ENCODE measurements around the gene BUD13. TPM values are rescaled to one million over a fixed set of nuclear protein-coding genes. Genes with fewer than 3 reads are reported as not detected.

The BUD13 gene
- total and polyA plus RNA-seq, 2 donors from 2014 or later: 11.7 to 14.1 TPM

DNA sequence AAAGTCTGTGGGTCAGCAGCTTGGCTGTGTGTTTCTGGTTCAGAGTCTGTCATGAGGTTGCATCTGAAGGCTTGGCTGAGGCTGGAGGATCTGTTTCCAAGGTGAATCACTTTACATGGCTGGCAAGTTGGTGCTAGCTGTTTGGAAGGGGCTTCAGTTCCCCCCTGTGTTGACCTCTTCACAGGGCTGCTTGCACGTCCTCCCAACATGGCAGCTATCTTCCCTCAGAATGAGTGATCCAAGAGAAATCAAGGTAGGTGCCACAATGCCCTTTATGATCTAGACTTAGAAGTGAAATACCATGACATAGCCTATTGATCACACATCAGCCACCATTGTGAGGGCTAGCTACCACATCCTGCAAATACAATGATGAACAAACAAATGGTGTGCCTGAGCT is 40.4 kb upstream of the BUD13 start:
- Histone ChIP-seq H3K4me1 (ENCODE audit: control insufficient read depth in 2 of 3, insufficient read depth in 2 of 3, low read depth in 1 of 3, low read length in 3 of 3) (no peaks in the 10 kb centered on the region), H3K36me3 (ENCODE audit: control insufficient read depth in 2 of 3, insufficient read depth in 3 of 3, low read length in 3 of 3) (no peaks in the 10 kb centered on the region), H3K27ac (ENCODE audit: low read depth in 2 of 2, low read length in 2 of 2) (no peak overlapping the region), H3K9ac (ENCODE audit: low read length in 3 of 3) (no peak overlapping the region), H3K9me3 (ENCODE audit: control insufficient read depth in 2 of 3, insufficient read depth in 1 of 3, low read length in 3 of 3) (no peaks in the 10 kb centered on the region), H3K4me3 (ENCODE audit: low read length in 3 of 3) (no peak overlapping the region), H3K27me3 (ENCODE audit: control insufficient read depth, insufficient read depth, low read length) (no peaks in the 10 kb centered on the region)
- FAIRE-seq: no peak
- intact Hi-C loops (cut with DNase I): no loop called here
- no peak for DNase-seq
- TF ChIP-seq, protein P1, sequence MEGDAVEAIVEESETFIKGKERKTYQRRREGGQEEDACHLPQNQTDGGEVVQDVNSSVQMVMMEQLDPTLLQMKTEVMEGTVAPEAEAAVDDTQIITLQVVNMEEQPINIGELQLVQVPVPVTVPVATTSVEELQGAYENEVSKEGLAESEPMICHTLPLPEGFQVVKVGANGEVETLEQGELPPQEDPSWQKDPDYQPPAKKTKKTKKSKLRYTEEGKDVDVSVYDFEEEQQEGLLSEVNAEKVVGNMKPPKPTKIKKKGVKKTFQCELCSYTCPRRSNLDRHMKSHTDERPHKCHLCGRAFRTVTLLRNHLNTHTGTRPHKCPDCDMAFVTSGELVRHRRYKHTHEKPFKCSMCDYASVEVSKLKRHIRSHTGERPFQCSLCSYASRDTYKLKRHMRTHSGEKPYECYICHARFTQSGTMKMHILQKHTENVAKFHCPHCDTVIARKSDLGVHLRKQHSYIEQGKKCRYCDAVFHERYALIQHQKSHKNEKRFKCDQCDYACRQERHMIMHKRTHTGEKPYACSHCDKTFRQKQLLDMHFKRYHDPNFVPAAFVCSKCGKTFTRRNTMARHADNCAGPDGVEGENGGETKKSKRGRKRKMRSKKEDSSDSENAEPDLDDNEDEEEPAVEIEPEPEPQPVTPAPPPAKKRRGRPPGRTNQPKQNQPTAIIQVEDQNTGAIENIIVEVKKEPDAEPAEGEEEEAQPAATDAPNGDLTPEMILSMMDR (IDR thresholded peaks at IDR 0.05; ENCODE audit: borderline replicate concordance, extremely low read depth, insufficient read depth): no peak

DNA sequence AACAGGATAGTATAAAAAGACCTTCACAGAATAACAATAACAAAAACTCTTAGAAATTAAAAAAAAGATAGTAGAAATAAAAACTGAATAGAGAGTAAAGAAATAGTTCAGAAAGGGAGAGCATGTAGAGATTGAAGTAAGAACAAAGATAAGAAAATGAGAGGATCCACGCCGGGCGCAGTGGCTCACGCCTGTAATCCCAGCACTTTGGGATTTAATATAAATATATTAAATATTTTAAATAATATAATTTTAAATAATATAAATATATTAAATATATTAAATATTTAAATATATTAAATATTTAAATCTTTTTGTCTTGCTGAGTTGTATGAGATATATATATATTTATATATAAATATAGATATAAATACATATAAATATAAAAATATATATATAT is 39.3 kb upstream of the BUD13 start:
- TF ChIP-seq, protein P1 (IDR thresholded peaks at IDR 0.05; ENCODE audit: borderline replicate concordance, extremely low read depth, insufficient read depth): no peak
- Histone ChIP-seq H3K27me3 (ENCODE audit: control insufficient read depth, insufficient read depth, low read length) (no peaks in the 10 kb centered on the region), H3K4me3 (ENCODE audit: low read length in 3 of 3) (no peak overlapping the region), H3K4me1 (ENCODE audit: control insufficient read depth in 2 of 3, insufficient read depth in 2 of 3, low read depth in 1 of 3, low read length in 3 of 3) (no peaks in the 10 kb centered on the region), H3K9ac (ENCODE audit: low read length in 3 of 3) (no peak overlapping the region), H3K9me3 (ENCODE audit: control insufficient read depth in 2 of 3, insufficient read depth in 1 of 3, low read length in 3 of 3) (no peaks in the 10 kb centered on the region), H3K36me3 (ENCODE audit: control insufficient read depth in 2 of 3, insufficient read depth in 3 of 3, low read length in 3 of 3) (no peaks in the 10 kb centered on the region), H3K27ac (ENCODE audit: low read depth in 2 of 2, low read length in 2 of 2) (no peak overlapping the region)
- intact Hi-C loops (cut with DNase I): no loop called here
- DNase-seq (no peak), FAIRE-seq (peak; percentile 99)

DNA sequence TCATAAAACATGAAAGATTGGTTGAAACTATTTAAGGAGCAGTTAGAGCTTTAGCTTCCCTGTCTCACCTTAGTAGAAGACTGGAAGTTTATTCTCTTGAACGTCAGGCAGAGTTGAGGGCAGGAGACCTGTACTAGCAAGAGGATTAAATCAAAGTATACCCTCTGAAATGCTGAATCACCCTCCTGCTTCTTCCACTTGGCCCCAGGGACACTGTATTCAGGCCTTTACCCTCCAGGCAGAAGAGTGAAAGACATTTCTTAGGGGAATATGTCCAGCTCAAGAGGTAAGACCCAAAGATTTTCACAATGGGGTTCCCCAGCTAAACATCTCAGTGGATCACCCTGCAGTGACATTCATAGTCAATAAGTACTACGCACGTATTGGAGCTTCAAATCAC is 38.4 kb upstream of the BUD13 start:
- FAIRE-seq (no peak), DNase-seq (no peak)
- intact Hi-C loops (cut with DNase I): no loop called here

More for the DNA sequence above, 38.4 kb upstream of the BUD13 start:
- H3K4me3 ChIP-seq (ENCODE audit: low read length in 3 of 3): no peak overlapping the region
- H3K4me1 ChIP-seq (ENCODE audit: control insufficient read depth in 2 of 3, insufficient read depth in 2 of 3, low read depth in 1 of 3, low read length in 3 of 3): no peaks in the 10 kb centered on the region
- no peaks in the 10 kb centered on the region for H3K36me3 ChIP-seq (ENCODE audit: control insufficient read depth in 2 of 3, insufficient read depth in 3 of 3, low read length in 3 of 3)
- H3K27ac ChIP-seq (ENCODE audit: low read depth in 2 of 2, low read length in 2 of 2): no peak overlapping the region
- H3K9ac ChIP-seq (ENCODE audit: low read length in 3 of 3): no peak overlapping the region
- H3K27me3 ChIP-seq (ENCODE audit: control insufficient read depth, insufficient read depth, low read length): no peaks in the 10 kb centered on the region
- TF ChIP-seq, protein P1 (IDR thresholded peaks at IDR 0.05; ENCODE audit: borderline replicate concordance, extremely low read depth, insufficient read depth): no peak
- no peaks in the 10 kb centered on the region for H3K9me3 ChIP-seq (ENCODE audit: control insufficient read depth in 2 of 3, insufficient read depth in 1 of 3, low read length in 3 of 3)

Data from kidney (tissue), 14 donors.